OCI-LY1 (cell line): ENCODE data around the gene STAG2.
"Not testable (repeated sequence)": the region's sequence is repeated elsewhere in the genome, so short reads cannot be mapped to it uniquely, and the experiment has no call there.

Experiments used
- CTCF ChIP-seq: fragments of 200-600 bp; sonication (generic), shearing (Covaris generic); IDR thresholded peaks from 2 replicates; pipeline ENCODE4 v1.5.1; 2017; ENCODE audit warnings: mild to moderate bottlenecking, antibody characterized with exemption, low read length, moderate library complexity, mixed read lengths
- EZH2 ChIP-seq: fragments of 200-600 bp; sonication (generic), shearing (Covaris generic); IDR thresholded peaks from 2 replicates; pipeline ENCODE4 v1.8.0; 2017; ENCODE audit warnings: borderline replicate concordance, mixed run types, mild to moderate bottlenecking, antibody characterized with exemption, low read length, moderate library complexity, mixed read lengths

GRCh38 chrX:123932055-123932454, 29.5 kb upstream of the STAG2 start:
- not testable (repeated sequence) for TF ChIP-seq CTCF, EZH2
